T-cell (primary cell): ENCODE results near the gene GRAP2. TPM values are rescaled to one million over a fixed set of nuclear protein-coding genes. Genes with fewer than 3 reads are reported as not detected.

Experiments used
- ATAC-seq, 4 experiments: fragments of 200-7000 bp in 3 of 4; fragments of 150-1000 bp in 1 of 4; cut with Tn5 transposase; replicated peaks in 1 of 4; 1 replicate in 3 of 4; 2 replicates in 1 of 4; pipeline ENCODE4 v1.10.0; 2021; ENCODE audit warnings: moderate library complexity in 3 of 4, mild to moderate bottlenecking in 2 of 4, moderate number of reproducible peaks in 1 of 4
- CTCF ChIA-PET, 2 donors: fragments of 300-600 bp; sonication (Branson Sonifier 250); formaldehyde crosslinking; loops; one replicate each; lab custom pipeline; 2022; ENCODE audit warnings: antibody characterized with exemption in 2 of 2; lab: Charles Lee
- POLR2A ChIA-PET, 2 donors: fragments of 300-600 bp; sonication (Branson Sonifier 250); formaldehyde crosslinking; loops; one replicate each; lab custom pipeline; 2022; ENCODE audit warnings: antibody characterized with exemption in 2 of 2; lab: Charles Lee
- DNase-seq, 35 experiments: peaks; one replicate each; pipeline versions ENCODE4 v3.0.0 to v3.0.0-alpha.2; 2013 to 2023
- H3K27ac ChIP-seq: one replicate; pipeline ENCODE4 v1.5.1; 2013; ENCODE audit warnings: low read length
- H3K27me3 ChIP-seq, 2 experiments: replicated peaks in 1 of 2; 1 replicate in 1 of 2; 2 replicates in 1 of 2; pipeline versions ENCODE4 v1.6.1 to v1.7.0; 2013; ENCODE audit warnings: low read length in 1 of 2, mixed read lengths in 1 of 2; ENCODE audit not compliant: control insufficient read depth in 2 of 2, insufficient read depth in 2 of 2; ENCODE audit errors: extremely low read depth in 1 of 2
- H3K36me3 ChIP-seq, 2 donors: 1 replicate in 1 of 2; 2 replicates in 1 of 2; pipeline versions ENCODE4 v1.6.1 to v1.7.0; 2013; ENCODE audit warnings: low read length in 1 of 2; ENCODE audit not compliant: control insufficient read depth in 2 of 2, insufficient read depth in 1 of 2; ENCODE audit errors: extremely low read depth in 1 of 2
- H3K4me1 ChIP-seq, 2 experiments: 1 replicate in 1 of 2; 2 replicates in 1 of 2; pipeline versions ENCODE4 v1.6.1 to v1.7.0; 2013; ENCODE audit warnings: low read length in 2 of 2, mixed read lengths in 1 of 2; ENCODE audit not compliant: insufficient read depth in 2 of 2, control insufficient read depth in 1 of 2; ENCODE audit errors: extremely low read depth in 1 of 2
- H3K4me3 ChIP-seq, 2 donors: 1 replicate in 1 of 2; 2 replicates in 1 of 2; pipeline versions ENCODE4 v1.5.1 to v1.7.0; 2013; ENCODE audit warnings: mild to moderate bottlenecking in 2 of 2, low read length in 1 of 2, moderate library complexity in 1 of 2; ENCODE audit not compliant: control insufficient read depth in 1 of 2; ENCODE audit errors: extremely low read depth in 1 of 2
- H3K9me3 ChIP-seq: 2 replicates; pipeline ENCODE4 v1.7.0; 2013
- H3K27ac Mint-ChIP-seq, 2 donors: one replicate each; pipeline ENCODE4 v1.8.0; 2020 to 2021; ENCODE audit warnings: mild to moderate bottlenecking in 2 of 2, mixed read lengths in 2 of 2
- H3K27me3 Mint-ChIP-seq, 2 donors: one replicate each; pipeline ENCODE4 v1.8.0; 2021 to 2022; ENCODE audit warnings: mixed read lengths in 2 of 2
- H3K36me3 Mint-ChIP-seq: one replicate; pipeline ENCODE4 v1.8.0; 2021; ENCODE audit warnings: mixed read lengths
- H3K4me1 Mint-ChIP-seq, 3 donors: one replicate each; pipeline ENCODE4 v1.8.0; 2020 to 2022; ENCODE audit warnings: mixed read lengths in 3 of 3, mild to moderate bottlenecking in 1 of 3
- H3K4me3 Mint-ChIP-seq, 3 donors: one replicate each; pipeline ENCODE4 v1.8.0; 2020 to 2022; ENCODE audit warnings: mild to moderate bottlenecking in 3 of 3, mixed read lengths in 3 of 3, moderate library complexity in 3 of 3
- H3K9me3 Mint-ChIP-seq, 3 donors: one replicate each; pipeline ENCODE4 v1.8.0; 2020 to 2022; ENCODE audit warnings: mixed read lengths in 3 of 3
- WGBS: methylation state at CpG from one replicate; pipeline ENCODE4 v1.1.5; 2013; ENCODE audit warnings: missing lambda C conversion rate; ENCODE audit not compliant: insufficient coverage; 5-methylcytosine and 5-hydroxymethylcytosine counted together
- total RNA-seq, 35 experiments: library from RNA in 6 of 35; stranded (reverse) in 6 of 35; fragments of 120-200 nt in 1 of 35; gene quantifications; one replicate each; pipeline versions ENCODE4 v1.2.1 to v1.2.4 and lab custom pipeline; 2013 to 2026

The GRAP2 gene
- total RNA-seq, 5 donors from 2014 or later (not counting 1 experiment from before 2014, with no cell fraction given) = 138 to 199 (median 157) TPM

DNA sequence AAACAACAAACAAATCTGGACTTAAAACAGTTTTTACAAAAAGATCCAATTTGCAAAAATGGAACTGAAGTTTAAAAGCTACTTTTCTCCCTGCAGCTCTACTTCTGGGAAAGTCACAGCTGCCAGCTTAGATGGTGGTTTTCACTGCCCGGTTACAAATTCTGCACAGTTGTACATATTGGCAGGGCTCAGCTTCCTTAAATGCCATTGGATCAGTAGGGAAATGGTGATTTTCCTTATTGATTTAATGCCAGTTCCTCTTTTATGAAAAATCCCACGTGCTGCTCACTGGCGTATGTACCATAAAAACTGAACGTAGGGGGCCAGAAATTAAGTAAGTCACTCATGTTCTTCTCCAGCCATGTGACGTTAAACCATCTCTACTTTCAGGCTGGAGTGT lies 22.8 kb downstream of the GRAP2 start:
- ATAC-seq (no peak), DNase-seq (no peak)
- peaks cover 77 to 86% of the 10 kb centered on the region in 2 experiments for H3K4me1 ChIP-seq
- Mint-ChIP-seq H3K27ac (no peak overlapping the region), H3K4me3 (peak overlapping the region in 1 of 3 donors; percentile 51), H3K9me3 (no peaks in the 10 kb centered on the region), H3K4me1 (peaks cover 75 to 78% (median 76%) of the 10 kb centered on the region in 3 donors), H3K27me3 (no peaks in the 10 kb centered on the region), H3K36me3 (peaks cover 39% of the 10 kb centered on the region)
- POLR2A ChIA-PET = interaction anchor here (0.7 to 1.3 kb wide), 5 partner anchors 9 to 75 kb away, joined by 3 to 10 read pairs (median 3); no protein-coding TSS in a partner anchor
- CTCF ChIA-PET = interaction anchor here in 1 of 2 donors (1.3 to 1.6 kb wide), 4 partner anchors 9 to 70 kb away, joined by 3 to 8 read pairs (median 4); no protein-coding TSS in a partner anchor
- H3K27me3 ChIP-seq = no peaks in the 10 kb centered on the region
- H3K9me3 ChIP-seq = no peaks in the 10 kb centered on the region
- H3K4me3 ChIP-seq = no peak overlapping the region
- H3K27ac ChIP-seq = peak overlapping the region; percentile 3
- WGBS = 17% methylated on average over 1 of the region's 5 CpGs
- H3K36me3 ChIP-seq = no peaks in the 10 kb centered on the region

DNA sequence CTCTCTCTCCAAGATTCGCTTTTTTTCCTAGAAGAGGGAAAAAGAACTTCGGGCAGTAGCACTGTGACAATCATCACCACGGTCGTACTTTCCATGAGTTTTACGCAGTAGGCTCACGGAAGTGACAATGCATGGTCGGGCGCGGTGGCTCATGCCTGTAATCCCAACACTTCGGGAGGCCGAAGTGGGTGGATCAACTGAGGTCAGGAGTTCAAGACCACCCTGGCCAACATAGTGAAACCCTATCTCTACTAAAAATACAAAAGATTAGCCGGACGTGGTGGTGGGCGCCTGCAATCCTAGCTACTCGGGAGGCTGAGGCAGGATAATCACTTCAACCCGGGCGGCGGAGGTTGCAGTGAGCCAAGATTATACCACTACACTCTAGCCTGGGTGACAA lies 23.4 kb downstream of the GRAP2 start:
- H3K27ac Mint-ChIP-seq = no peak overlapping the region
- H3K36me3 Mint-ChIP-seq = peaks cover 39% of the 10 kb centered on the region
- POLR2A ChIA-PET = interaction anchor here (0.5 to 1.3 kb wide), 3 partner anchors 11 to 74 kb away, joined by 3 to 4 read pairs (median 3); no protein-coding TSS in a partner anchor
- Histone ChIP-seq H3K4me3 (no peak overlapping the region), H3K36me3 (no peaks in the 10 kb centered on the region), H3K27ac (peak overlapping the region; percentile 34), H3K27me3 (no peaks in the 10 kb centered on the region), H3K9me3 (no peaks in the 10 kb centered on the region), H3K4me1 (peaks cover 77 to 82% of the 10 kb centered on the region in 2 experiments)
- DNase-seq = no peak
- H3K9me3 Mint-ChIP-seq = no peaks in the 10 kb centered on the region
- no peak overlapping the region for H3K4me3 Mint-ChIP-seq
- WGBS = 59% methylated on average over 8 of the region's 18 CpGs
- no peak for ATAC-seq
- H3K27me3 Mint-ChIP-seq = no peaks in the 10 kb centered on the region
- CTCF ChIA-PET = interaction anchor here (0.5 to 1.6 kb wide), 3 partner anchors 9 to 70 kb away, joined by 3 read pairs; no protein-coding TSS in a partner anchor
- peaks cover 71 to 74% (median 72%) of the 10 kb centered on the region in 3 donors for H3K4me1 Mint-ChIP-seq

DNA sequence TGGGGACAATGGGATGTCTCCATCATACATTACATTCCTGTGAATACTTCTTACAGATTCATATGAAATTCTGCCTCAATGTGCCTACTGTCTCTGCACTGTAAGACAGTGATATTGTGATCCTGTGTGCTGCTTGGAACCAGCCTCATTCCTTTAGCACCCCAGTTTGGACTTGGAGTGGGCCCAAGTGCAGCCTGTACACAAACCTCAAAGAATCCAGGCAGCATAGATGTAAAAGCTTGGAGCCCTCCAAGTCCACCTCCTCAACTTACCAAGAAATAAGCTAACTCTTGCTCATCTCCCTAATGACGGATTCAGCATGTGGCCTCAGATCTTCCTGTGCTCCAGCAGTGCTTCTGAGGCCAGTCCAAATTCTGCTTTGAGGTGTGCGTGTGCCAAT lies 24.4 kb downstream of the GRAP2 start:
- Mint-ChIP-seq H3K27me3 (no peaks in the 10 kb centered on the region), H3K36me3 (peaks cover 29% of the 10 kb centered on the region), H3K4me3 (no peak overlapping the region), H3K27ac (no peak overlapping the region), H3K9me3 (no peaks in the 10 kb centered on the region), H3K4me1 (peaks cover 61 to 64% (median 62%) of the 10 kb centered on the region in 3 donors)
- Histone ChIP-seq H3K36me3 (no peaks in the 10 kb centered on the region), H3K4me1 (peaks cover 75 to 82% of the 10 kb centered on the region in 2 experiments), H3K27me3 (no peaks in the 10 kb centered on the region), H3K9me3 (no peaks in the 10 kb centered on the region), H3K27ac (peak overlapping the region; percentile 34), H3K4me3 (peak overlapping the region in 1 of 2 donors; percentile 28)
- WGBS = no CpG with 5 or more reads among the region's 2 CpGs
- ChIA-PET POLR2A (interaction anchor here (0.6 to 2.1 kb wide), 4 partner anchors 10 to 18 kb away, joined by 3 to 13 read pairs (median 11); no protein-coding TSS in a partner anchor), CTCF (interaction anchor here (0.7 to 2.1 kb wide), 6 partner anchors 8 to 18 kb away, joined by 3 to 11 read pairs (median 6); no protein-coding TSS in a partner anchor)
- DNase-seq (no peak), ATAC-seq (no peak)

DNA sequence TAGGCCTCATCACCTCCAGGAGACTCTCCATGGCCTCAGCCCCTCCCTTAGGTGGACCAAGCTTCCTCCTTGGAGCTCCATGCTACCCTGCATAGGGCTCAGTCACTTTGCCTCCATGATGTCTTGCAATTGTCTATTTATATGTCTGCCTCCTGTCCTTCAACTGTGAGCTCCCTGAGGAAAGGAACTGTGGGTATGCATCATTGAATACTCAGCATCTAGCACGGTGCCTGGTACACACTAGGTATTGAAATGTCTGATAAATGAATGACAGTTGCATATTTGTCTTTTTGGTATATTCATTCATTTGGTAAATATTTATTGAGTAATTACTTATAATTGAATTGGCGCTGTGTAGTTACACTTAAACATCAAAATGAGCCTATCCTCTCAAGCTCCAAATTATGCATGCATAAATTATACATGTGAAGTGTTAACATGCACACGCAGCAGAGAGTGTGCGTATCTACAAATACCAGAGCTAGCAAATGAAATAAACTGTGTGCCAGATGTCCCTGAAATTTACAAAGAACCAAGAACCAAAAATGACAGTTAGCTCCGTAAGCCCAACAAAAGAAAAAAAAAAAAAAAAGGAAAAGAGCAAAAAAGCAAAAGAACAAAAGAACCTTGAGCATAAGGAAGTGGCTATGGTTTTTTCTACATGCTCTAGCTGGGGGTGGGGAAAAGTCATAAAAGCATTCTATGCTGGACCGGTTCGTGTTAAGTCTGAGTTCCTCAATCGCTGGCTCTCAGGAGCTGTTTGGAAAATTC lies 25.2 kb downstream of the GRAP2 start:
- no peak overlapping the region for H3K27ac Mint-ChIP-seq
- H3K36me3 ChIP-seq = no peaks in the 10 kb centered on the region
- peaks cover 53 to 56% (median 54%) of the 10 kb centered on the region in 3 donors for H3K4me1 Mint-ChIP-seq
- H3K27me3 ChIP-seq = no peaks in the 10 kb centered on the region
- H3K36me3 Mint-ChIP-seq = peaks cover 27% of the 10 kb centered on the region
- H3K4me3 ChIP-seq = peak overlapping the region; percentile 46 to 86
- POLR2A ChIA-PET = interaction anchor here (0.6 to 2.1 kb wide), 9 partner anchors 9 to 19 kb away, joined by 3 to 13 read pairs (median 6); no protein-coding TSS in a partner anchor
- CTCF ChIA-PET = interaction anchor here (0.6 to 2.1 kb wide), 9 partner anchors 9 to 510 kb away, joined by 3 to 11 read pairs (median 3); no protein-coding TSS in a partner anchor
- ATAC-seq = peak; percentile 46 to 75 (median 64)
- H3K9me3 Mint-ChIP-seq = no peaks in the 10 kb centered on the region
- 10% methylated on average over 3 of the region's 8 CpGs for WGBS
- DNase-seq = peak in 3 of 35 experiments; percentile 30 to 65 (median 46)
- no peak overlapping the region for H3K4me3 Mint-ChIP-seq
- H3K27me3 Mint-ChIP-seq = no peaks in the 10 kb centered on the region
- H3K4me1 ChIP-seq = peaks cover 75 to 82% of the 10 kb centered on the region in 2 experiments
- no peaks in the 10 kb centered on the region for H3K9me3 ChIP-seq
- peak overlapping the region; percentile 34 for H3K27ac ChIP-seq

DNA sequence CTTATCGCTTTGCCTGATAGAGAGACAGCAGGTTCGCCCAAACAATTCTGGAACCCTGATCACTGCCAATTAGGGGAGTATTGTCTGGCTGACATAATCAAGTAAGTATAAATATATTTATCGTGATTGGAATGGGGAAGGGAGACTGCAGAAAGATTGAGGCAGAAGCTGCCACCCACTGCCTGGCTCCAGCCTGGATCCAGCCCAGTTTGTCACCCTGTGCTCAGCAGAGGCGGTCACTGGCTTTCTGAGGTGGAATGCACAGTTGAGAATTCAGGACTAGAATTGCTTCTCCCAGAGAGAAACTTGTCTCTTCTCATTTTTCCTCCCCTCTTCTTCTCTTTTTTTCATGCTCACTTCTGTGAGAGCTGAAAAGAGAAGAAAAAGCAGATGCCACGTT lies 25.9 kb downstream of the GRAP2 start:
- Mint-ChIP-seq H3K4me1 (peaks cover 48 to 50% (median 48%) of the 10 kb centered on the region in 3 donors), H3K27ac (no peak overlapping the region), H3K36me3 (peaks cover 26% of the 10 kb centered on the region), H3K4me3 (no peak overlapping the region), H3K27me3 (no peaks in the 10 kb centered on the region), H3K9me3 (no peaks in the 10 kb centered on the region)
- ATAC-seq (peak in 1 of 4 experiments; percentile 5), DNase-seq (no peak)
- POLR2A ChIA-PET = interaction anchor here (1.0 to 2.1 kb wide), 5 partner anchors 8 to 20 kb away, joined by 3 to 13 read pairs (median 5); no protein-coding TSS in a partner anchor
- CTCF ChIA-PET = interaction anchor here (0.7 to 2.1 kb wide), 6 partner anchors 8 to 262 kb away, joined by 3 to 11 read pairs (median 7); no protein-coding TSS in a partner anchor
- WGBS = no CpG with 5 or more reads among the region's 5 CpGs
- Histone ChIP-seq H3K9me3 (no peaks in the 10 kb centered on the region), H3K4me1 (peaks cover 75 to 83% of the 10 kb centered on the region in 2 experiments), H3K4me3 (peak overlapping the region; percentile 46 to 86), H3K27me3 (no peaks in the 10 kb centered on the region), H3K27ac (peak overlapping the region; percentile 22), H3K36me3 (no peaks in the 10 kb centered on the region)

DNA sequence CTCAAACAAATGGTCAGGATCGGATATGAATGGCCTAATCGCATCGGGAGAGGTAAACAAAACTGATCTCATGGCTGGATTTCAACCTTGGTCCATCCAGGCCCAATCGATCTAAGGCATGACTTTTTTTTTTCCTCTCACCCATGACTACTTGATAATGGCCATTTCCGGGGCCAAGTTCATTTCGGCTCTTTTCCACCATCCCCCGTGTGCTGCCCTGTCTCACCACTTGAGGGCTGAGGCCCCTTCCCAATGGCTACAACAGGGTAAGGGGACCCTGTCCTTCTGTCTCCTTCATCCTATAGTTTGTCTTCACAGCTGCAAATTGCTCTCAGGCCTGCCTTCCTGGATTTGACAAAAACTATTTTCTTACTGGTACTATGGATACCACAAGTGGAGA lies 26.7 kb downstream of the GRAP2 start:
- Histone ChIP-seq H3K27ac (peak overlapping the region; percentile 22), H3K9me3 (no peaks in the 10 kb centered on the region), H3K36me3 (no peaks in the 10 kb centered on the region), H3K4me3 (peak overlapping the region; percentile 46 to 86), H3K4me1 (peaks cover 70 to 83% of the 10 kb centered on the region in 2 experiments), H3K27me3 (no peaks in the 10 kb centered on the region)
- DNase-seq (no peak), ATAC-seq (no peak)
- POLR2A ChIA-PET = interaction anchor here (0.6 to 2.1 kb wide), 3 partner anchors 8 to 144 kb away, joined by 3 to 13 read pairs (median 5); no protein-coding TSS in a partner anchor
- CTCF ChIA-PET = no interaction called here
- Mint-ChIP-seq H3K4me3 (no peak overlapping the region), H3K27me3 (no peaks in the 10 kb centered on the region), H3K36me3 (peaks cover 19% of the 10 kb centered on the region), H3K9me3 (no peaks in the 10 kb centered on the region), H3K4me1 (peaks cover 40 to 42% (median 41%) of the 10 kb centered on the region in 3 donors), H3K27ac (no peak overlapping the region)
- WGBS = 32% methylated on average over 5 of the region's 7 CpGs
